Gastrocnemius medialis (tissue), 4 donors: ENCODE results near the gene GDF10. TPM values are rescaled to one million over a fixed set of nuclear protein-coding genes. Genes with fewer than 3 reads are reported as not detected.

ENCODE experiments used
- ATAC-seq, 2 donors: fragments of 150-250 bp; one replicate each; pipeline ENCODE4 v1.9.1; 2016
- DNase-seq, 2 donors: peaks; one replicate each; pipeline ENCODE4 v3.0.0-alpha.2; 2019
- H3K27ac ChIP-seq, 4 donors: fragments of 200-600 bp; sonication (generic); 1 replicate in 1 of 4; 2 replicates in 3 of 4; pipeline ENCODE4 v1.5.1; 2016 to 2018; ENCODE audit warnings: mild to moderate bottlenecking in 2 of 4, moderate library complexity in 1 of 4
- H3K27me3 ChIP-seq, 3 donors: fragments of 200-600 bp; sonication (generic) in 2 of 3; 1 replicate in 1 of 3; 2 replicates in 2 of 3; pipeline versions ENCODE4 v1.5.1 to v1.6.0; 2016 to 2019; ENCODE audit warnings: mild to moderate bottlenecking in 1 of 3, moderate library complexity in 1 of 3
- H3K36me3 ChIP-seq, 2 donors: fragments of 200-600 bp; sonication (generic) in 1 of 2; one replicate each; pipeline ENCODE4 v1.5.1; 2017 to 2018
- H3K4me1 ChIP-seq, 2 donors: fragments of 200-600 bp; sonication (generic) in 1 of 2; one replicate each; pipeline ENCODE4 v1.5.1; 2016 to 2017; ENCODE audit warnings: mild to moderate bottlenecking in 2 of 2
- H3K4me3 ChIP-seq, 4 donors: fragments of 200-600 bp; sonication (generic) in 3 of 4; 1 replicate in 1 of 4; 2 replicates in 3 of 4; pipeline ENCODE4 v1.5.1; 2016 to 2019; ENCODE audit warnings: mild to moderate bottlenecking in 2 of 4
- H3K9me3 ChIP-seq, 3 donors: fragments of 200-600 bp; sonication (generic) in 2 of 3; 1 replicate in 1 of 3; 2 replicates in 2 of 3; pipeline ENCODE4 v1.5.1; 2016 to 2019
- POLR2A ChIP-seq, 2 donors: fragments of 450-650 bp; IDR thresholded peaks; one replicate each; pipeline ENCODE4 v1.6.1; 2017; ENCODE audit warnings: antibody characterized with exemption in 2 of 2, mild to moderate bottlenecking in 2 of 2, moderate library complexity in 2 of 2
- in situ Hi-C, 4 donors: fragments of 200-750 bp; cut with MboI; loops; one replicate each; pipeline versions ENCODE4 v1.15.0 to v1.8.0; 2017; ENCODE audit warnings: low sequenced_read_pairs in 4 of 4
- intact Hi-C: fragments of 100-400 bp; cut with DNase I; formaldehyde crosslinking; loops from one replicate; pipeline ENCODE4 v1.15.1; 2023; ENCODE audit warnings: low total_unique reads
- total RNA-seq, 4 donors: library from RNA; depleted of rRNA; stranded (reverse); fragments of >200 nt; gene quantifications; one replicate each; pipeline versions ENCODE4 v1.1.0 to v1.2.3, GENCODE V29; 2016
- TF ChIP-seq, protein P1 (sequence below), 5 experiments: fragments of 450-650 bp in 3 of 5; fragments of 200-600 bp in 2 of 5; sonication (generic) in 2 of 5; IDR thresholded peaks in 4 of 5; conservative IDR thresholded peaks in 1 of 5; 1 replicate in 4 of 5; 2 replicates in 1 of 5; pipeline ENCODE4 v1.5.1; 2016 to 2019; ENCODE audit warnings: antibody characterized with exemption in 5 of 5, mild to moderate bottlenecking in 3 of 5, moderate library complexity in 3 of 5

Gene GDF10
- total RNA-seq, 4 donors from 2014 or later = 0.20 to 0.72 (median 0.36) TPM

DNA sequence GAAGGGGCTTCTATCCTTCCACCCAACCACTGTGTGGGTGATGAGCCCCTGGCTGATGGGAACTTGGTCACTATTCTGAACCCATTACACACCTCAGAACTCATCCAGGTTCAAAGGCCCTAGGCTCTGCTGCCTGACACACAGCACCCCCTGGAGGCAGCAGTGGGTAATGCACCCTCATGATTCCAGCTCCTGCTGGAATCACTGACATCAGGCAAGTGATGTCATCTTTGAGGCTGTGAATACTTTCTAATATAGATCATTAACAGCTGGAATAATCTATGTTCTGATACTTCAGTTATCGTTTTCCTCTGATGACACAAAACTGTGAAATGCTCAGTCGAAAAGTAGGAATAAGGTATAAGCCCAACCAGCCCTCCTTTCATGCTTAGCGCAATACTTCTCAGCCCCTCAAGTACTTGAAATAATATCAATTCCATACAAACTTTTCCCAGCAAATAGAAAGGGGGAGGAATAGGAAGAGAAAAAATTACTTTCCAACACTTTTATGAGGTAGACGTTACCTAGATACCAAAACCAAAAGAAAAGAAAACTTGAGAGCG is 40.7 kb downstream of the GDF10 start:
- Histone ChIP-seq H3K27ac (no peak overlapping the region), H3K4me3 (no peak overlapping the region), H3K4me1 (no peaks in the 10 kb centered on the region), H3K9me3 (no peaks in the 10 kb centered on the region), H3K36me3 (no peaks in the 10 kb centered on the region), H3K27me3 (no peaks in the 10 kb centered on the region)
- no peak for DNase-seq
- TF ChIP-seq, protein P1, sequence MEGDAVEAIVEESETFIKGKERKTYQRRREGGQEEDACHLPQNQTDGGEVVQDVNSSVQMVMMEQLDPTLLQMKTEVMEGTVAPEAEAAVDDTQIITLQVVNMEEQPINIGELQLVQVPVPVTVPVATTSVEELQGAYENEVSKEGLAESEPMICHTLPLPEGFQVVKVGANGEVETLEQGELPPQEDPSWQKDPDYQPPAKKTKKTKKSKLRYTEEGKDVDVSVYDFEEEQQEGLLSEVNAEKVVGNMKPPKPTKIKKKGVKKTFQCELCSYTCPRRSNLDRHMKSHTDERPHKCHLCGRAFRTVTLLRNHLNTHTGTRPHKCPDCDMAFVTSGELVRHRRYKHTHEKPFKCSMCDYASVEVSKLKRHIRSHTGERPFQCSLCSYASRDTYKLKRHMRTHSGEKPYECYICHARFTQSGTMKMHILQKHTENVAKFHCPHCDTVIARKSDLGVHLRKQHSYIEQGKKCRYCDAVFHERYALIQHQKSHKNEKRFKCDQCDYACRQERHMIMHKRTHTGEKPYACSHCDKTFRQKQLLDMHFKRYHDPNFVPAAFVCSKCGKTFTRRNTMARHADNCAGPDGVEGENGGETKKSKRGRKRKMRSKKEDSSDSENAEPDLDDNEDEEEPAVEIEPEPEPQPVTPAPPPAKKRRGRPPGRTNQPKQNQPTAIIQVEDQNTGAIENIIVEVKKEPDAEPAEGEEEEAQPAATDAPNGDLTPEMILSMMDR (IDR thresholded peaks at IDR 0.05 in 4 of 5, conservative IDR thresholded peaks at IDR 0.05 in 1 of 5) = peak; percentile 68 to 86 (median 72)
- no peak for TF ChIP-seq POLR2A (IDR thresholded peaks at IDR 0.05)
- intact Hi-C loops = no loop called here
- in situ Hi-C loops = no loop called here
- ATAC-seq = no peak

DNA sequence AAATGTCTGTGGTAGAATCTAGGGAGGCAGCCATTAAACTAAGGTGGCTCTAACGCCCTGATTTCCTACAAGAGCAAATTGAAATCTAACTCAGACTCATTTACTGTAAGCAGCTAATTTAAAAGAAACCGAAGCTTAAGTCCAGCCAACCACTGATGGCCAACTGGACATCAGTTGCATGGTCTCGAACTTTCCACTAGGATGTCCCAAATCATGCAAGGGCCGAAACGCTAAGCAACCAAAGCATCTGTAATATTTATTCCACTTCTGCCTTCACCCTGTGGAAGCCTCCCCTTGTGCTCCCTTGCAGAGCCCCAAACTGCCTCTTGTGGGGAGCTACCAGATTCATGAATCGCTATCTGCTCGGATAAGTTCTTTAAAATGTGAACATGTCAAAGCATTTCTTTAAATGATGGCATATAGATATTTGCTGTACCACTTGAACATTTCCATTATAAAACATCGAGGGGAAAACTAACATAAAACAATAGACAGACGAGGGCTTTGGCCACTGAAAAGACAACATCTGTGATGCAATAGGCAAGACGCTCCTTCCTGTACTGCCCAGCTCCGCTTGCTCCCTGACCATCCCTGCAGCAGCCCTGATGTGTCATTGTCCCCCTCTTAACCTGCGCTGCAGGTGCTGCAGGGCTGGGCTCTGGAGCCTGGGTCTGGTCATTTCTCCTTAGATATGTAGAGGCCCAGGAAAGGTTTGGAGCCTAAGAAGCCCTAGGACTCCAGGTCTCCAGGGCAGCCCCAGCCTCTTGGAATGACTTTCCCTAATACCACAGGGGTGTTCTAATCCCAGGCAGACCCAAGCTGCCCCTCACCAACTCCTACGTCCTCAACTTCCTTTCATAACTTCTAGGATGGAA is 45.2 kb downstream of the GDF10 start:
- no peak for TF ChIP-seq POLR2A (IDR thresholded peaks at IDR 0.05)
- TF ChIP-seq, protein P1 (IDR thresholded peaks at IDR 0.05 in 4 of 5, conservative IDR thresholded peaks at IDR 0.05 in 1 of 5) = no peak
- DNase-seq = no peak
- no peak for ATAC-seq
- Histone ChIP-seq H3K4me1 (no peaks in the 10 kb centered on the region), H3K27ac (no peak overlapping the region), H3K36me3 (no peaks in the 10 kb centered on the region), H3K4me3 (no peak overlapping the region), H3K27me3 (no peaks in the 10 kb centered on the region), H3K9me3 (no peaks in the 10 kb centered on the region)
- in situ Hi-C loops = no loop called here
- intact Hi-C loops = no loop called here

DNA sequence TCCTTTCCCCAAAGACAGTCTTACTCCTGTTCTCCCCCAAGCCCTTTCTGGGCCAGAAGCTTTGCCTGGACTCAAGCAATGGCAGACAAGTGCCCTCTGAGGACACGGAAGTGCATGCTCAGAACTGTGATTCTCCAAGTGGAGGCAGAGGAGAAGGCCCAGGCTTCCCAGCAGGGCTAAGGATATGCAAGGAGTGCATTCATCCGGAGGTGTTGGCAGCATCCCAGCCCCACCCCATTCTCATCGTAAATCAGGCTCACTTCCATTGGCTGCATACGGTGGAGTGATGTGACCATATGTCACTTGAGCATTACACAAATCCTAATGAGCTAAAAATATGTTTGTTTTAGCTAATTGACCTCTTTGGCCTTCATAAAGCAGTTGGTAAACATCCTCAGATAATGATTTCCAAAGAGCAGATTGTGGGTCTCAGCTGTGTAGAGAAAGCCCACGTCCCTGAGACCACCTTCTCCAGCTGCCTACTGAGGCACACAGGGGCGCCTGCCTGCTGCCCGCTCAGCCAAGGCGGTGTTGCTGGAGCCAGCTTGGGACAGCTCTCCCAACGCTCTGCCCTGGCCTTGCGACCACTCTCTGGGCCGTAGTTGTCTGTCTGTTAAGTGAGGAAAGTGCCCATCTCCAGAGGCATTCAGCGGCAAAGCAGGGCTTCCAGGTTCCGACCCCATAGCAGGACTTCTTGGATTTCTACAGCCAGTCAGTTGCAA is 46.7 kb downstream of the GDF10 start:
- intact Hi-C loops (no loop called here), in situ Hi-C loops (no loop called here)
- DNase-seq = no peak
- TF ChIP-seq, protein P1 (IDR thresholded peaks at IDR 0.05 in 4 of 5, conservative IDR thresholded peaks at IDR 0.05 in 1 of 5) = no peak
- TF ChIP-seq POLR2A (IDR thresholded peaks at IDR 0.05) = no peak
- no peaks in the 10 kb centered on the region for H3K4me1 ChIP-seq
- H3K27me3 ChIP-seq = no peaks in the 10 kb centered on the region
- no peaks in the 10 kb centered on the region for H3K9me3 ChIP-seq
- ATAC-seq = no peak
- no peak overlapping the region for H3K4me3 ChIP-seq
- no peak overlapping the region for H3K27ac ChIP-seq
- H3K36me3 ChIP-seq = no peaks in the 10 kb centered on the region

DNA sequence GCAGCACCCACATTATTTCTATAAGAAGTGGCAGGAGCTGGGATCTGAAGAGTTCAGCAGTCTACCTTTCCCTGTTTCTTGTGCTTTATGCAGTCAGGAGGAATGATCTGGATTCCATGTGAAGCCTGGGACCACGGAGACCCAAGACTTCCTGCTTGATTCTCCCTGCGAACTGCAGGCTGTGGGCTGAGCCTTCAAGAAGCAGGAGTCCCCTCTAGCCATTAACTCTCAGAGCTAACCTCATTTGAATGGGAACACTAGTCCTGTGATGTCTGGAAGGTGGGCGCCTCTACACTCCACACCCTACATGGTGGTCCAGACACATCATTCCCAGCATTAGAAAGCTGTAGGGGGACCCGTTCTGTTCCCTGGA is 47.3 kb downstream of the GDF10 start:
- intact Hi-C loops (no loop called here), in situ Hi-C loops (no loop called here)
- TF ChIP-seq, protein P1 (IDR thresholded peaks at IDR 0.05 in 4 of 5, conservative IDR thresholded peaks at IDR 0.05 in 1 of 5) = no peak
- no peak for TF ChIP-seq POLR2A (IDR thresholded peaks at IDR 0.05)
- Histone ChIP-seq H3K4me1 (no peaks in the 10 kb centered on the region), H3K27ac (no peak overlapping the region), H3K27me3 (no peaks in the 10 kb centered on the region), H3K9me3 (no peaks in the 10 kb centered on the region), H3K4me3 (no peak overlapping the region), H3K36me3 (no peaks in the 10 kb centered on the region)
- ATAC-seq (no peak), DNase-seq (no peak)
